HFFc6 (cell line): Measurements from ENCODE around the gene SBNO2. TPM values are rescaled to one million over a fixed set of nuclear protein-coding genes. Genes with fewer than 3 reads are reported as not detected.

ENCODE experiments used
- DNase-seq: peaks from one replicate; pipeline ENCODE4 v3.0.0-alpha.2; 2018
- H3K27ac Mint-ChIP-seq: 2 replicates; pipeline ENCODE4 v1.8.0; 2020; ENCODE audit warnings: mild to moderate bottlenecking, mixed read lengths
- H3K27me3 Mint-ChIP-seq: 2 replicates; pipeline ENCODE4 v1.8.0; 2021; ENCODE audit warnings: mild to moderate bottlenecking, moderate library complexity, mixed read lengths; ENCODE audit not compliant: insufficient read depth
- H3K36me3 Mint-ChIP-seq: 2 replicates; pipeline ENCODE4 v1.8.0; 2021; ENCODE audit warnings: low read depth, mixed read lengths
- H3K4me1 Mint-ChIP-seq: 2 replicates; pipeline ENCODE4 v1.8.0; 2020; ENCODE audit warnings: low read depth, mixed read lengths
- H3K4me3 Mint-ChIP-seq: 2 replicates; pipeline ENCODE4 v1.8.0; 2020; ENCODE audit warnings: mild to moderate bottlenecking, moderate library complexity, mixed read lengths
- H3K9me3 Mint-ChIP-seq: 2 replicates; pipeline ENCODE4 v1.8.0; 2020; ENCODE audit warnings: mild to moderate bottlenecking, mixed read lengths
- total RNA-seq, 6 experiments: library from RNA; stranded (reverse); fragmentation: NEBNext Ultra II Directional; extraction: Animal tissue kit (Norgen Biotek cat#: 25700); gene quantifications; 2 replicates in 1 of 6; 3 replicates in 5 of 6; pipeline ENCODE4 v1.2.3, GENCODE V29; 2021
- TF ChIP-seq, protein P1 (sequence below): fragments of 200-600 bp; sonication (generic); IDR thresholded peaks from 2 replicates; pipeline ENCODE4 v1.5.0; 2021; ENCODE audit warnings: antibody characterized with exemption, mild to moderate bottlenecking

SBNO2 gene
- total RNA-seq, 6 experiments from 2014 or later, result 33.7 to 49.8 (median 41.5) TPM

DNA sequence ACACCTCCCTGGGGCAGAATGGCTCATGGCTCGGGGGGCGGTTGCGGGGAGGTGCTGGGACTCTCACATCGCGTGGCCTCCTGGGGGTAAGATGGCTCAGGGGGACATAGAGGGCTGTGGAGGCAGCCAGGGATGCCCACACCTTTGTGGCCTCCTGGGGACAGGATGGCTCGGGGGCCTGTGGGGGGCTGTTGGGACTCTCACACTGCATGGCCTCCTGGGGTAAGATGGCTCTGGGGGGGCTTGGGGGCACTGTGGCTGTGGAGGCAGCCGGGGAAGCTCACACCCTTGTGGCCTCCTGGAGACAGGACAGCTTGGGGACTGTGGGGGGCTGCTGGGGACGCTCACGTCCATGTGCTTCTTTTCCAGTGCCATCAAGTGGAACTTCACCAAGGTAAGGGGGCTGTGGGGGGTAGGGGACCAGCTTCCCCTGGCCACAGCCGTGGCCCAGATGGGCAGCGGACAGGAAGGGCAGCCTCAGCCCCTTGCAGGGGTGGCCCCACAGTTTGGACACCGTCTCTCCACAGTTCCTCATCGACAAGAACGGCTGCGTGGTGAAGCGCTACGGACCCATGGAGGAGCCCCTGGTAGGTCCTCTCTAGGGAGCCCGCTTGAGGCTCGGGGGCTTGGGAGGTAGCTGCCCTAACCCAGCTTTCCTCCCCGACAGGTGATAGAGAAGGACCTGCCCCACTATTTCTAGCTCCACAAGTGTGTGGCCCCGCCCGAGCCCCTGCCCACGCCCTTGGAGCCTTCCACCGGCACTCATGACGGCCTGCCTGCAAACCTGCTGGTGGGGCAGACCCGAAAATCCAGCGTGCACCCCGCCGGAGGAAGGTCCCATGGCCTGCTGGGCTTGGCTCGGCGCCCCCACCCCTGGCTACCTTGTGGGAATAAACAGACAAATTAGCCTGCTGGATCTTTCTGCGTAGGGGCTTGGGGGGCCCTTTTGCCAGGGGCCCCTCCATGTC, 67.9 kb downstream of the SBNO2 start:
- Mint-ChIP-seq H3K27me3 (peaks cover 21% of the 10 kb centered on the region), H3K4me1 (peaks cover 23% of the 10 kb centered on the region), H3K4me3 (peak overlapping the region; percentile 79), H3K36me3 (no peaks in the 10 kb centered on the region; the same call in 1 of the 2 replicates), H3K9me3 (peaks cover 6% of the 10 kb centered on the region), H3K27ac (peak overlapping the region; percentile 45; the same call in 1 of the 2 replicates)
- DNase-seq, result no peak
- TF ChIP-seq, protein P1, sequence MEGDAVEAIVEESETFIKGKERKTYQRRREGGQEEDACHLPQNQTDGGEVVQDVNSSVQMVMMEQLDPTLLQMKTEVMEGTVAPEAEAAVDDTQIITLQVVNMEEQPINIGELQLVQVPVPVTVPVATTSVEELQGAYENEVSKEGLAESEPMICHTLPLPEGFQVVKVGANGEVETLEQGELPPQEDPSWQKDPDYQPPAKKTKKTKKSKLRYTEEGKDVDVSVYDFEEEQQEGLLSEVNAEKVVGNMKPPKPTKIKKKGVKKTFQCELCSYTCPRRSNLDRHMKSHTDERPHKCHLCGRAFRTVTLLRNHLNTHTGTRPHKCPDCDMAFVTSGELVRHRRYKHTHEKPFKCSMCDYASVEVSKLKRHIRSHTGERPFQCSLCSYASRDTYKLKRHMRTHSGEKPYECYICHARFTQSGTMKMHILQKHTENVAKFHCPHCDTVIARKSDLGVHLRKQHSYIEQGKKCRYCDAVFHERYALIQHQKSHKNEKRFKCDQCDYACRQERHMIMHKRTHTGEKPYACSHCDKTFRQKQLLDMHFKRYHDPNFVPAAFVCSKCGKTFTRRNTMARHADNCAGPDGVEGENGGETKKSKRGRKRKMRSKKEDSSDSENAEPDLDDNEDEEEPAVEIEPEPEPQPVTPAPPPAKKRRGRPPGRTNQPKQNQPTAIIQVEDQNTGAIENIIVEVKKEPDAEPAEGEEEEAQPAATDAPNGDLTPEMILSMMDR, result no peak; the same call in 1 of the 2 replicates

DNA sequence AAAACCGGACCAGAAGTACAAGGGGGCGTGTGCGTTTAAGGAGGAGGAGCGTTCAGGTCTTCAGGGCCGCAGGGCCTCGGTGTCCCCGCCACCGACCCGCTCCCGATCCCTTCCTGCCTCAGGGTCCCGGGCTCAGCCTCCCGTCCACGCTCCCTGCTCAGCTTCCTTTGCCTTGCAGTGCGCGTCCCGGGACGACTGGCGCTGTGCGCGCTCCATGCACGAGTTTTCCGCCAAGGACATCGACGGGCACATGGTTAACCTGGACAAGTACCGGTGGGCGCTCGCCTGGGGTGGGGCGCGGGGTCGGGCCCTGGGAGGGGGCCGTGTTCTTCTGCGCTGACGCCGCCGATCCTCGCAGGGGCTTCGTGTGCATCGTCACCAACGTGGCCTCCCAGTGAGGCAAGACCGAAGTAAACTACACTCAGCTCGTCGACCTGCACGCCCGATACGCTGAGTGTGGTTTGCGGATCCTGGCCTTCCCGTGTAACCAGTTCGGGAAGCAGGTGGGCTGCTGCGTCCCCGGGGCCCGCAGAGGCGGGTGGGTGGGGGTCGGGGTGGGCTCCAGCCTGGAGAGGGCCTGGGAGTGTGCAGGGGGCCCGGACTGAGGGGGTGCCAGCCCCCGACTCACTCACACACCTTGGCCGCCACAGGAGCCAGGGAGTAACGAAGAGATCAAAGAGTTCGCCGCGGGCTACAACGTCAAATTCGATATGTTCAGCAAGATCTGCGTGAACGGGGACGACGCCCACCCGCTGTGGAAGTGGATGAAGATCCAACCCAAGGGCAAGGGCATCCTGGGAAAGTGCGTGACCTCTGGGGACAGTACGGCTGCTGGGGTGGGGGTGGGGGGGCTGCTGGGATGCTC, 68.8 kb downstream of the SBNO2 start:
- TF ChIP-seq, protein P1, result no peak
- peaks cover 8% of the 10 kb centered on the region for H3K9me3 Mint-ChIP-seq
- H3K27me3 Mint-ChIP-seq, result peaks cover 19% of the 10 kb centered on the region
- no peak for DNase-seq
- peaks cover 24% of the 10 kb centered on the region for H3K4me1 Mint-ChIP-seq
- peak overlapping the region; percentile 79 for H3K4me3 Mint-ChIP-seq
- H3K36me3 Mint-ChIP-seq, result no peaks in the 10 kb centered on the region; the same call in 1 of the 2 replicates
- peak overlapping the region; percentile 58 for H3K27ac Mint-ChIP-seq

DNA sequence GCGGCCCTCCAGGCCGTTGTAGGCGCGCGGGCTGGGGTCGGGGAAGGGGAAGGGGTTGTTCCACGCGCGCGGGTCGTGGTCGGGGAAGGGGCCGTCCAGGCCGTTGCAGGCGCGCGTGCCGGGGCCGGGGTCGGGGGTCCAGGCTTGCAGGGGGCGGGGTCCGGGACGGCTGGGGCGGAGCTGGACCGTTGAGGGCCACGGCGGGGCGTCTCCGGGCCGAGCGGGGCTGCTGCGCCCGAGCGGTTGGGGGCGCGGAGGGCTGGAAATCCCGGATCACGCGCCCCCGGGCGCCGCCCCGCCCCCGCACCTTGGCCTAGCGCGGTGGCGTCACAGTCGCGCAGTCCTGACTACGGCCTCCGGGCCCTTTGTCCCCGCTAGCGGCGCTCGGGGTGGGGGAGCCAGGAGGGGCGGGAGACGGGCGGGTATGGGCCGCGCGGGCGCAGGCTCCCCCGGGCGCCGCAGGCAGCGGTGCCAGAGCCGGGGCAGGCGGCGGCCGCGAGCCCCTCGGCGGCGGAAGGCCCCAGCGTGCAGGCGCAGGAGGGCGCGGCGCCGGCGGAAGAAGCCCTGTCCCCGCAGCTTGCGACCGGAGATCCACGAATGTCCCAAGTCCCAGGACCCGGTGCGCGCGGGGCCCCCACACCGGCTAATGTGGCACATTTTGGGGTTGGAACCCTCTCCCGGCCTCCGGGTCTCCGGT, 69.6 kb downstream of the SBNO2 start:
- peaks cover 16% of the 10 kb centered on the region for H3K9me3 Mint-ChIP-seq
- TF ChIP-seq, protein P1, result no peak; the same call in 1 of the 2 replicates
- H3K27me3 Mint-ChIP-seq, result peaks cover 19% of the 10 kb centered on the region
- peak overlapping the region; percentile 79 for H3K4me3 Mint-ChIP-seq
- H3K27ac Mint-ChIP-seq, result peak overlapping the region; percentile 58
- H3K36me3 Mint-ChIP-seq, result peaks cover 6% of the 10 kb centered on the region
- peak; percentile 58 for DNase-seq
- H3K4me1 Mint-ChIP-seq, result peaks cover 30% of the 10 kb centered on the region

DNA sequence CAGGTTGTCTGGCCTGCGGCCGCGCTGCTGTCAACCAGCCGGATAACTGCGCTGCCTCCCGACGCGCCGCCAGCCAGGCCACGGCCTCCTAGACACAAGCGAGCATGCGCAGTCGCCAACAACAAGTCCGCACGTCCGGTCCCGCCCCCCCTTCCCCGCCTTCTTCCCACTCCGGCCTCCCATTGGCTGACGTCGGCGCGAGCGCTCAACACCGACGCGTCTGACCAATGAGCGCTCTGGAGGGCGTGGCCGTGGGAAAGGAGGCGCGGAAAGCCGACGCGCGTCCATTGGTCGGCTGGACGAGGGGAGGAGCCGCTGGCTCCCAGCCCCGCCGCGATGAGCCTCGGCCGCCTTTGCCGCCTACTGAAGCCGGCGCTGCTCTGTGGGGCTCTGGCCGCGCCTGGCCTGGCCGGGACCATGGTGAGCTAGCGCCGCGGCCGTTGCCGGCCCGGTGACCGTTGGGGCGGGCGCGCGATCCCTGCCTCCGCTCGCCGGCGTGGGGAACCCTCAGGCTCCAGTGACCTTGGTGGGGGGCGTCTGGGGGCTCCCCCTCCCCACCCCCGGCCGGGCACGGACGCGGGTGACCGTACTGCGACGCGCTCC, 70.3 kb downstream of the SBNO2 start, which contains the start of gene GPX4:
Gene GPX4, plus strand, starts transcription at position 287 of the 603 bp plus-strand sequence. Its CDS starts 50 bp downstream, at position 337.
- Mint-ChIP-seq H3K4me3 (peak within 1 kb of the TSS; percentile 79), H3K9me3 (peaks cover 17% of the 10 kb centered on the region), H3K4me1 (peaks cover 37% of the 10 kb centered on the region), H3K36me3 (peaks cover 6% of the 10 kb centered on the region), H3K27me3 (peaks cover 19% of the 10 kb centered on the region), H3K27ac (peak within 1 kb of the TSS; percentile 98)
- TF ChIP-seq, protein P1, result no peak
- DNase-seq, result peak; percentile 98
